Heart right ventricle (tissue), 16 donors: ENCODE measurements around the gene SASS6. TPM values are rescaled to one million over a fixed set of nuclear protein-coding genes. Genes with fewer than 3 reads are reported as not detected.

Experiments
- ATAC-seq, 8 donors: fragments of 200-7000 bp; cut with Tn5 transposase; one replicate each; pipeline ENCODE4 v1.9.1; 2020; ENCODE audit warnings: mild to moderate bottlenecking in 8 of 8, moderate library complexity in 8 of 8, moderate number of reproducible peaks in 1 of 8
- DNase-seq, 2 donors: peaks; one replicate each; pipeline ENCODE4 v3.0.0-alpha.2; 2020
- H3K27ac ChIP-seq, 10 donors: fragments of 200-600 bp; sonication (generic) in 2 of 10; one replicate each; pipeline versions ENCODE4 v1.5.0 to v1.8.0; 2020 to 2022; ENCODE audit warnings: mild to moderate bottlenecking in 3 of 10
- H3K27me3 ChIP-seq, 7 donors: fragments of 200-600 bp; one replicate each; pipeline ENCODE4 v1.8.0; 2021 to 2022; ENCODE audit warnings: mild to moderate bottlenecking in 2 of 7
- H3K36me3 ChIP-seq, 9 donors: fragments of 200-600 bp; sonication (generic) in 1 of 9; one replicate each; pipeline versions ENCODE4 v1.5.0 to v1.8.0; 2020 to 2022; ENCODE audit warnings: mild to moderate bottlenecking in 2 of 9
- H3K4me1 ChIP-seq, 9 donors: fragments of 200-600 bp; sonication (generic) in 1 of 9; one replicate each; pipeline versions ENCODE4 v1.5.0 to v1.8.0; 2020 to 2022; ENCODE audit warnings: mild to moderate bottlenecking in 4 of 9
- H3K4me3 ChIP-seq, 10 donors: fragments of 200-600 bp; sonication (generic) in 2 of 10; one replicate each; pipeline versions ENCODE4 v1.5.0 to v1.8.0; 2020 to 2022; ENCODE audit warnings: mild to moderate bottlenecking in 7 of 10, moderate library complexity in 2 of 10
- H3K9me3 ChIP-seq, 11 donors: fragments of 200-600 bp in 10 of 11; sonication (generic) in 2 of 11; one replicate each; pipeline versions ENCODE4 v1.5.0 to v1.8.0; 2013 to 2022; ENCODE audit warnings: mild to moderate bottlenecking in 2 of 11, control low read depth in 1 of 11, moderate library complexity in 1 of 11
- WGBS, 2 donors: extraction: QIAGEN DNeasy Blood & Tissue Kit; methylation state at CpG; one replicate each; pipeline ENCODE4 v1.1.7; 2013; ENCODE audit warnings: inconsistent platforms in 1 of 2; 5-methylcytosine and 5-hydroxymethylcytosine counted together
- intact Hi-C, 10 donors: fragments of 100-400 bp; cut with DNase I; formaldehyde crosslinking; loops; one replicate each; pipeline versions ENCODE4 v1.11.1 to v1.14.2; 2022
- polyA plus RNA-seq, 2 donors: library from polyadenylated mRNA; stranded (reverse); fragments of 200-250 nt; gene quantifications; one replicate each; pipeline ENCODE4 v1.2.3, GENCODE V29; 2013
- total RNA-seq, 10 donors: library from RNA; stranded (reverse); fragmentation: NEBNext Ultra II Directional in 3 of 10; extraction: Animal tissue kit (Norgen Biotek cat#: 25700) in 3 of 10; gene quantifications; one replicate each; pipeline versions ENCODE4 v1.2.1 to v1.2.4, GENCODE V29; 2021 to 2023
- TF ChIP-seq, protein P1 (sequence below), 9 donors: fragments of 200-600 bp; sonication (generic) in 2 of 9; IDR thresholded peaks; one replicate each; pipeline versions ENCODE4 v1.5.0 to v1.8.0; 2021 to 2022; ENCODE audit warnings: antibody characterized with exemption in 9 of 9, mild to moderate bottlenecking in 5 of 9, moderate library complexity in 1 of 9
- donor health status: Arrhythmogenic right ventricular cardiomyopathy.
- donor health status: ischemic (EF 13 %, LVEDD 7.1; RV severe dilation, severe dysfunction).
- donor health status: healthy with polysubstance abuse.
- donor health status: DM: no; HTN: yes; CAD: no.
- donor health status: DM: no; HTN: no; CAD: no.
- donor health status: ischemic (EF 25% LVEDD 6.9; RV normal size, moderate dysfunction).
- donor health status: ischemic (EF 25% LVEDD 5.7; RV mildly dilated, moderate dysfunction).
- donor health status: healthy.
- donor health status: DM: yes; HTN: yes; CAD: no.
- donor health status: Ischemic cardiomyopathy.
- donor health status: ischemic (EF 35%, LVEDD 5.7; RV mildly dilated, moderate dysfunction).
- donor health status: nonischemic (EF 11% LVEDD 7.7; RV severe dilation, severe dysfunction).
- donor health status: DM: yes; HTN: yes; CAD: no.
- donor health status: PGD.
- donor health status: ischemic (EF 29% LVEDD 5.4; RV normal size, mild dysfunction).
- donor health status: nonischemic (EF 23%, LVEDD 6.1; RV moderate dilation, normal function).

Gene SASS6
- total and polyA plus RNA-seq, 12 donors = 0.95 to 2.7 (median 1.7) TPM

GRCh38 chr1:100053727-100054126 is 79.0 kb downstream of the SASS6 start:
- H3K27ac ChIP-seq = no peak overlapping the region
- no peaks in the 10 kb centered on the region for H3K27me3 ChIP-seq
- 90 to 95% methylated on average over 4 of the region's 4 CpGs for WGBS, 2 donors
- peaks cover 0 to 30% (median 13%) of the 10 kb centered on the region in 9 donors for H3K4me1 ChIP-seq
- no peaks in the 10 kb centered on the region for H3K9me3 ChIP-seq
- peaks cover 0 to 51% (median 0%) of the 10 kb centered on the region in 9 donors for H3K36me3 ChIP-seq
- DNase-seq = no peak
- intact Hi-C loops = no loop called here
- no peak overlapping the region for H3K4me3 ChIP-seq
- TF ChIP-seq, protein P1, sequence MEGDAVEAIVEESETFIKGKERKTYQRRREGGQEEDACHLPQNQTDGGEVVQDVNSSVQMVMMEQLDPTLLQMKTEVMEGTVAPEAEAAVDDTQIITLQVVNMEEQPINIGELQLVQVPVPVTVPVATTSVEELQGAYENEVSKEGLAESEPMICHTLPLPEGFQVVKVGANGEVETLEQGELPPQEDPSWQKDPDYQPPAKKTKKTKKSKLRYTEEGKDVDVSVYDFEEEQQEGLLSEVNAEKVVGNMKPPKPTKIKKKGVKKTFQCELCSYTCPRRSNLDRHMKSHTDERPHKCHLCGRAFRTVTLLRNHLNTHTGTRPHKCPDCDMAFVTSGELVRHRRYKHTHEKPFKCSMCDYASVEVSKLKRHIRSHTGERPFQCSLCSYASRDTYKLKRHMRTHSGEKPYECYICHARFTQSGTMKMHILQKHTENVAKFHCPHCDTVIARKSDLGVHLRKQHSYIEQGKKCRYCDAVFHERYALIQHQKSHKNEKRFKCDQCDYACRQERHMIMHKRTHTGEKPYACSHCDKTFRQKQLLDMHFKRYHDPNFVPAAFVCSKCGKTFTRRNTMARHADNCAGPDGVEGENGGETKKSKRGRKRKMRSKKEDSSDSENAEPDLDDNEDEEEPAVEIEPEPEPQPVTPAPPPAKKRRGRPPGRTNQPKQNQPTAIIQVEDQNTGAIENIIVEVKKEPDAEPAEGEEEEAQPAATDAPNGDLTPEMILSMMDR (IDR thresholded peaks at IDR 0.05) = no peak
- ATAC-seq = no peak

DNA sequence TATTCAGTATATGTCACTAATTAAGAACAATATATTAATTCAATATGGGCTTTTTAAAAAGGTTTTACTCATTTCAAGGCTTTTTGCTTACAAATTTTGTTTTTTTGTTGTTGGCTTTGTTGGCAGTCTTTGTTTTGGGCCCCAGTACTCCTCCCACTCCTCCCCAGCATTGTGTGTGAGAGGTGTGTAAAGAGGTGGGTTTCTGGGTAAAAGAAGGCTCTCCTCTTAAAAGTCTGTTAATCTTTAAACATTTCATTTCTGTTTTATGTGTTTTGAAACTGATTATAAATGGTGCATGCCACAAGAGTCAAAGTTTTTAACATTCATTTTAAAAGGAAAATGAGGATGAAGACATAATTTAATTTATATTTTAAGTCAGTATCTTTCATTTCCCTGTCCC is 79.6 kb downstream of the SASS6 start:
- Histone ChIP-seq H3K4me3 (no peak overlapping the region), H3K27ac (no peak overlapping the region), H3K9me3 (no peaks in the 10 kb centered on the region), H3K36me3 (peaks cover 0 to 45% (median 0%) of the 10 kb centered on the region in 9 donors), H3K4me1 (peaks cover 0 to 36% (median 18%) of the 10 kb centered on the region in 9 donors), H3K27me3 (no peaks in the 10 kb centered on the region)
- intact Hi-C loops = no loop called here
- TF ChIP-seq, protein P1 (IDR thresholded peaks at IDR 0.05) = no peak
- DNase-seq (no peak), ATAC-seq (no peak)

GRCh38 chr1:100051893-100052292 is 80.8 kb downstream of the SASS6 start:
- ATAC-seq (no peak), DNase-seq (no peak)
- whole genome bisulfite sequencing, 2 donors = 77 to 81% methylated on average over 1 of the region's 1 CpG
- TF ChIP-seq, protein P1 (IDR thresholded peaks at IDR 0.05) = no peak
- intact Hi-C loops = no loop called here
- H3K9me3 ChIP-seq = no peaks in the 10 kb centered on the region
- H3K27me3 ChIP-seq = no peaks in the 10 kb centered on the region
- H3K4me1 ChIP-seq = peaks cover 0 to 49% (median 18%) of the 10 kb centered on the region in 9 donors
- H3K36me3 ChIP-seq = peaks cover 0 to 33% (median 0%) of the 10 kb centered on the region in 9 donors
- H3K4me3 ChIP-seq = no peak overlapping the region
- no peak overlapping the region for H3K27ac ChIP-seq

- Histone ChIP-seq H3K9me3 (no peaks in the 10 kb centered on the region), H3K4me3 (no peak overlapping the region), H3K27me3 (no peaks in the 10 kb centered on the region), H3K36me3 (peaks cover 0 to 28% (median 0%) of the 10 kb centered on the region in 9 donors), H3K27ac (no peak overlapping the region), H3K4me1 (peaks cover 0 to 51% (median 18%) of the 10 kb centered on the region in 9 donors)
- ATAC-seq (no peak), DNase-seq (no peak)
- TF ChIP-seq, protein P1 (IDR thresholded peaks at IDR 0.05) = no peak
- intact Hi-C loops = no loop called here
- 81 to 86% methylated on average over 4 of the region's 4 CpGs for WGBS, 2 donors
Observed at GRCh38 chr1:100051401-100051800, 81.3 kb downstream of the SASS6 start.
